ENCODE measurements around the gene PCYT1A. TPM values are rescaled to one million over a fixed set of nuclear protein-coding genes. Genes with fewer than 3 reads are reported as not detected.

PCYT1A gene
- total and polyA plus RNA-seq, 2 experiments from 2014 or later = 38.3 to 96.3 TPM

DNA sequence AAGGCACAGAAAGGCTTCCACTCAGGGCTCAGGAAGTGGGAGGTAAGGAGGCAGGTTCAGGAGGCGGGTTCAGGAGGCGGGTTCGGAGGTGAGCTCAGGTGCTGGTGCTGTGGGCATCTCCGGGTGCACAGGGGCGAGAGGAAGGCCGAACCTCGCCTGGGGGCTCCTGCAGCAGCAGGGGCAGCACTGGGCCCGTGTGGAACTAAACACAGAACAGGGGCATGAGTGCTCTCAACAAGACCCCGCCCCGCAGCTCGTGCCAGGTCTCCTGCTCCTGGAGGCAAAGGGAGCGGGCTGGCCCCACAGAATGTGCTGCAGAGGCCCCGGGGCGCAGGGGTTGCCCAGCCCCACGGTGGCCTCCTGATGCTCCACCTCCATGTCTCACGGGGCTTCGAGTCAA, 90.0 kb downstream of the PCYT1A start:
- H3K9ac ChIP-seq = no peak overlapping the region
- H3K36me3 ChIP-seq (ENCODE audit: low read depth) = no peaks in the 10 kb centered on the region
- in situ Hi-C loops (cut with MboI) = no loop called here
- H3K4me1 ChIP-seq (ENCODE audit: insufficient read depth) = no peaks in the 10 kb centered on the region
- H3K27ac ChIP-seq = no peak overlapping the region
- WGBS, 2 experiments (ENCODE audit: low coverage in 1 of 2, low lambda C conversion rate in 2 of 2, missing lambda C conversion rate in 2 of 2) = 71 to 73% methylated on average over 17 of the region's 17 CpGs
- no peaks in the 10 kb centered on the region for H4K20me1 ChIP-seq (ENCODE audit: insufficient read depth)
- no peak overlapping the region for H2AFZ ChIP-seq
- no peaks in the 10 kb centered on the region for H3K27me3 ChIP-seq (replicated peaks; ENCODE audit: insufficient read depth)
- no peaks in the 10 kb centered on the region for H3K79me2 ChIP-seq (ENCODE audit: insufficient read depth)
- DNase-seq = no peak
- no peak for TF ChIP-seq EZH2 (IDR thresholded peaks at IDR 0.05; ENCODE audit: insufficient read depth, poor library complexity, severe bottlenecking)
- TF ChIP-seq EZH2phosphoT487 (IDR thresholded peaks at IDR 0.05; ENCODE audit: insufficient read depth, low read depth) = no peak
- no peaks in the 10 kb centered on the region for H3K9me2 ChIP-seq (ENCODE audit: insufficient read depth)
- H3K9me3 ChIP-seq (ENCODE audit: low read depth) = no peaks in the 10 kb centered on the region
- H3F3A ChIP-seq (ENCODE audit: insufficient read depth) = no peaks in the 10 kb centered on the region
- H3K4me2 ChIP-seq (ENCODE audit: unreplicated experiment) = no peak overlapping the region
- H3K4me3 ChIP-seq = no peak overlapping the region

GRCh38 chr3:196195664-196196265, 91.8 kb downstream of the PCYT1A start:
- no peak for DNase-seq
- Histone ChIP-seq H4K20me1 (ENCODE audit: insufficient read depth) (no peaks in the 10 kb centered on the region), H3K9ac (no peak overlapping the region), H2AFZ (no peak overlapping the region), H3F3A (ENCODE audit: insufficient read depth) (no peaks in the 10 kb centered on the region), H3K27ac (no peak overlapping the region), H3K36me3 (ENCODE audit: low read depth) (no peaks in the 10 kb centered on the region), H3K79me2 (ENCODE audit: insufficient read depth) (no peaks in the 10 kb centered on the region), H3K4me1 (ENCODE audit: insufficient read depth) (no peaks in the 10 kb centered on the region), H3K9me2 (ENCODE audit: insufficient read depth) (no peaks in the 10 kb centered on the region), H3K27me3 (replicated peaks; ENCODE audit: insufficient read depth) (no peaks in the 10 kb centered on the region), H3K9me3 (ENCODE audit: low read depth) (no peaks in the 10 kb centered on the region), H3K4me3 (no peak overlapping the region), H3K4me2 (ENCODE audit: unreplicated experiment) (no peak overlapping the region)
- TF ChIP-seq EZH2 (IDR thresholded peaks at IDR 0.05; ENCODE audit: insufficient read depth, poor library complexity, severe bottlenecking) = no peak
- TF ChIP-seq EZH2phosphoT487 (IDR thresholded peaks at IDR 0.05; ENCODE audit: insufficient read depth, low read depth) = no peak
- 76 to 80% methylated on average over 14 of the region's 14 CpGs for WGBS, 2 experiments (ENCODE audit: low coverage in 1 of 2, low lambda C conversion rate in 2 of 2, missing lambda C conversion rate in 2 of 2)
- in situ Hi-C loops (cut with MboI) = no loop called here

- no peak overlapping the region for H3K4me3 ChIP-seq
- no peak overlapping the region for H3K27ac ChIP-seq
- WGBS, 2 experiments (ENCODE audit: low coverage in 1 of 2, low lambda C conversion rate in 2 of 2, missing lambda C conversion rate in 2 of 2) = 57 to 63% methylated on average over 5 of the region's 5 CpGs
- H3K36me3 ChIP-seq (ENCODE audit: low read depth) = no peaks in the 10 kb centered on the region
- H3K27me3 ChIP-seq (replicated peaks; ENCODE audit: insufficient read depth) = no peaks in the 10 kb centered on the region
- no peak overlapping the region for H3K9ac ChIP-seq
- no peaks in the 10 kb centered on the region for H3K9me2 ChIP-seq (ENCODE audit: insufficient read depth)
- no peak overlapping the region for H3K4me2 ChIP-seq (ENCODE audit: unreplicated experiment)
- TF ChIP-seq EZH2 (IDR thresholded peaks at IDR 0.05; ENCODE audit: insufficient read depth, poor library complexity, severe bottlenecking) (no peak), EZH2phosphoT487 (IDR thresholded peaks at IDR 0.05; ENCODE audit: insufficient read depth, low read depth) (no peak)
- H4K20me1 ChIP-seq (ENCODE audit: insufficient read depth) = no peaks in the 10 kb centered on the region
- in situ Hi-C loops (cut with MboI) = no loop called here
- no peaks in the 10 kb centered on the region for H3K4me1 ChIP-seq (ENCODE audit: insufficient read depth)
- no peak for DNase-seq
- no peaks in the 10 kb centered on the region for H3K79me2 ChIP-seq (ENCODE audit: insufficient read depth)
- no peaks in the 10 kb centered on the region for H3K9me3 ChIP-seq (ENCODE audit: low read depth)
- no peaks in the 10 kb centered on the region for H3F3A ChIP-seq (ENCODE audit: insufficient read depth)
- no peak overlapping the region for H2AFZ ChIP-seq
Measured at GRCh38 chr3:196194542-196194915, 93.0 kb downstream of the PCYT1A start.

DNA sequence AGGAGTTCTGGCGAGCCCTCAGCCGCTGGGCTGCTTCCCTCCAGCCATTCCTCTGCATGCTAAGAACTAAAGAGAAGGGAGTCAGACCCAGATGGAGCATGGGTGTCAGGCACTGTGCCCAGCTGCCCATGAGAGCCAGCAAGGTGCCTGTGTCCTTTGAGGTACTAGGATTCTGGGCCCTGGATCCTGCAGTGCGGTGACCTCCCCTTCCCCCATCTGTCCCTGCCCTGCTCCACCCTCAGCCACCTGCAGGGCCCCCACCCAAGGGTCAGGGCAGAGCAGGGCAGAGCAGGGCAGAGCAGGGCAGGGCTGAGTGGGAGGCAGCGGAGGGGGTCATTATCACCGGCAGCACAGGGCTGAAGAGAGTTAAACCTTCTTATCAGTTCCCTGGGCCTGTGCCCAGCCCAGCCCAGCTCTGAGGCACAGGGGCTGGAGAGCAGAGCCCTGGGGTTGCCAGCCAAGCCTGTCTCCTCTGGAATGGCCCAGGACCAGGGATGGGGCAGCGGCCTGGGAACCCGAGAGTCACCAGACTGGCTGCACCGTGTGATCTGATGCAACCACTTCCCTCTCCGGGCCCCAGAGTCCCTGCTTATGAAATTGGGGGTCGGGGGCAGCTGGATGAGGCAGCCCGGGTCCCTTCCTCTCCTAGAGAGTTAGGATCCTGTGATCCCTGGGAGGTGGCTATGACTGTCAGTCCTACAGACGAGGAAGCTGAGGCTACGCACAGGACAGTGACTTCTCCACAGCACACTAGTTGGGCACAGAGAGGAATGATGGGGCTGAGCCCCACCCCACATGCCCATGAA, 93.6 kb downstream of the PCYT1A start:
- 56 to 67% methylated on average over 12 to 13 of the region's 13 CpGs for WGBS, 2 experiments (ENCODE audit: low coverage in 1 of 2, low lambda C conversion rate in 2 of 2, missing lambda C conversion rate in 2 of 2)

More for the DNA sequence above, 93.6 kb downstream of the PCYT1A start:
- H3K9me2 ChIP-seq (ENCODE audit: insufficient read depth) = no peaks in the 10 kb centered on the region
- no peaks in the 10 kb centered on the region for H3K79me2 ChIP-seq (ENCODE audit: insufficient read depth)
- no peaks in the 10 kb centered on the region for H3K4me1 ChIP-seq (ENCODE audit: insufficient read depth)
- DNase-seq = no peak
- no peak overlapping the region for H3K27ac ChIP-seq
- H3K4me3 ChIP-seq = no peak overlapping the region
- H3F3A ChIP-seq (ENCODE audit: insufficient read depth) = no peaks in the 10 kb centered on the region
- H3K27me3 ChIP-seq (replicated peaks; ENCODE audit: insufficient read depth) = no peaks in the 10 kb centered on the region
- H3K9me3 ChIP-seq (ENCODE audit: low read depth) = no peaks in the 10 kb centered on the region
- TF ChIP-seq EZH2 (IDR thresholded peaks at IDR 0.05; ENCODE audit: insufficient read depth, poor library complexity, severe bottlenecking) (no peak), EZH2phosphoT487 (IDR thresholded peaks at IDR 0.05; ENCODE audit: insufficient read depth, low read depth) (no peak)
- H3K4me2 ChIP-seq (ENCODE audit: unreplicated experiment) = no peak overlapping the region
- H3K9ac ChIP-seq = no peak overlapping the region
- H3K36me3 ChIP-seq (ENCODE audit: low read depth) = no peaks in the 10 kb centered on the region
- in situ Hi-C loops (cut with MboI) = no loop called here
- H4K20me1 ChIP-seq (ENCODE audit: insufficient read depth) = no peaks in the 10 kb centered on the region
- H2AFZ ChIP-seq = no peak overlapping the region

Measured in GM23248 (cell line).